GM12892 (cell line): ENCODE data around the gene DNM3.

ENCODE experiments used
- POLR2A ChIP-seq: IDR thresholded peaks from 2 replicates; pipeline ENCODE4 v1.6.1; 2011; ENCODE audit warnings: low read depth, low read length, control low read depth
- POLR2AphosphoS5 ChIP-seq: IDR thresholded peaks from 2 replicates; pipeline ENCODE4 v1.6.1; 2011; ENCODE audit warnings: low read depth, low read length, control low read depth
- TAF1 ChIP-seq: IDR thresholded peaks from 2 replicates; pipeline ENCODE4 v1.6.1; 2011; ENCODE audit warnings: low read depth, mild to moderate bottlenecking, control low read depth, low read length, borderline replicate concordance

DNA sequence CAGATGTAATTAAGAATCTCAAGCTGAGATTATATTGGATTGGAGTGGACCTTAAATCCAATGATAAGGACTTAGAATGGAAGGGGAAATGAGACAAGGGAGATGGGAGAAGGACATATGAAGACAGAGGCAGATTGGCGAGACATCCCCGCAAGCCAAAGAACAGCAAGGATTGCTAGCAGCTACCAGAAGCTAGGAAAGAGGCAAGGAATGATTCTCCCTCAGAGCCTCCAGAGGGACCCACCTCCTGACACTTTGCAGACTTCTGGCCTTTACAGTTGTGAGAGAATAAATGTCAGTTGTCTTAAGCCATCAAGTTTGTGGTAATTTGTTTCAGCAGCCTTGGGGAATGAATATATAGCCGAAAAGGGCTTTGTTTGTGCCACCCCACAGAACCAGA, 39.1 kb upstream of the DNM3 start:
- TF ChIP-seq POLR2AphosphoS5 (no peak), TAF1 (no peak), POLR2A (no peak)
